ENCODE results near the gene ACADVL. TPM values are rescaled to one million over a fixed set of nuclear protein-coding genes. Genes with fewer than 3 reads are reported as not detected.

Gene ACADVL
- total RNA-seq, 1 experiment from 2014 or later: 305 TPM

- Histone ChIP-seq H3K27ac (ENCODE audit: low read length) (no peak overlapping the region), H3K4me1 (ENCODE audit: control insufficient read depth, insufficient read depth, low read length) (no peaks in the 10 kb centered on the region), H3K36me3 (ENCODE audit: control insufficient read depth, insufficient read depth, low read length) (no peaks in the 10 kb centered on the region), H3K27me3 (ENCODE audit: control insufficient read depth, insufficient read depth, low read length) (no peaks in the 10 kb centered on the region), H3K4me3 (ENCODE audit: low read depth in 2 of 2, low read length in 2 of 2) (no peak overlapping the region), H3K9me3 (ENCODE audit: control insufficient read depth, insufficient read depth, low read depth, low read length) (no peaks in the 10 kb centered on the region)
- ChIA-PET POLR2A (no interaction called here), CTCF (no interaction called here)
- no TSS peak for BruUV-seq (replicated peaks)
- intact Hi-C loops (cut with micrococcal nuclease; ENCODE audit: unreplicated experiment) (no loop called here), in situ Hi-C loops (cut with HindIII; ENCODE audit: low pct_unique_long_range_greater_than_20kb, low sequenced_read_pairs) (no loop called here)
- TF ChIP-seq REST (IDR thresholded peaks at IDR 0.05; ENCODE audit: insufficient read depth in 1 of 2, low read depth in 2 of 2, low read length in 1 of 2) (no peak), POLR2AphosphoS5 (IDR thresholded peaks at IDR 0.05; ENCODE audit: low read depth, low read length) (no peak)
- DNase-seq (ENCODE audit: low read depth, low spot score) (no peak), ATAC-seq (no peak)
Measured at GRCh38 chr17:7190276-7190917, 29.3 kb upstream of the ACADVL start.

- no peak overlapping the region for H3K4me3 ChIP-seq (ENCODE audit: low read depth in 2 of 2, low read length in 2 of 2)
- H3K27me3 ChIP-seq (ENCODE audit: control insufficient read depth, insufficient read depth, low read length): no peaks in the 10 kb centered on the region
- no TSS peak for BruUV-seq (replicated peaks)
- intact Hi-C loops (cut with micrococcal nuclease; ENCODE audit: unreplicated experiment): no loop called here
- no peak for DNase-seq (ENCODE audit: low read depth, low spot score)
- TF ChIP-seq TCF7L2 (IDR thresholded peaks at IDR 0.05; ENCODE audit: low read depth, low read length) (no peak), REST (IDR thresholded peaks at IDR 0.05; ENCODE audit: insufficient read depth in 1 of 2, low read depth in 2 of 2, low read length in 1 of 2) (no peak), SIN3A (IDR thresholded peaks at IDR 0.05; ENCODE audit: borderline replicate concordance, insufficient read depth, low read depth, low read length) (no peak), POLR2AphosphoS5 (IDR thresholded peaks at IDR 0.05; ENCODE audit: low read depth, low read length) (no peak), CTCF (IDR thresholded peaks at IDR 0.05) (no peak)
- ATAC-seq: no peak
- in situ Hi-C loops (cut with HindIII; ENCODE audit: low pct_unique_long_range_greater_than_20kb, low sequenced_read_pairs): no loop called here
- ChIA-PET CTCF (no interaction called here), POLR2A (no interaction called here)
- H3K9me3 ChIP-seq (ENCODE audit: control insufficient read depth, insufficient read depth, low read depth, low read length): no peaks in the 10 kb centered on the region
- H3K27ac ChIP-seq (ENCODE audit: low read length): no peak overlapping the region
- H3K4me1 ChIP-seq (ENCODE audit: control insufficient read depth, insufficient read depth, low read length): no peaks in the 10 kb centered on the region
- H3K36me3 ChIP-seq (ENCODE audit: control insufficient read depth, insufficient read depth, low read length): no peaks in the 10 kb centered on the region
Measured at GRCh38 chr17:7191069-7191468, 28.7 kb upstream of the ACADVL start.
